HG03097 (cell line): Measurements from ENCODE around the gene GGT7.

Experiments used
- ATAC-seq: cut with Tn5 transposase; IDR thresholded peaks from one replicate; pipeline ENCODE4 v1.9.1; 2021; ENCODE audit not compliant: unreplicated experiment, low FRiP score

GGT7 gene

GRCh38 chr20:34797012-34797995 lies 75.4 kb downstream of the GGT7 start:
- no peak for ATAC-seq
